Fibroblast of the conjunctiva (primary cell): ENCODE measurements around the gene RNF212.

Experiments
- DNase-seq: peaks from one replicate; pipeline ENCODE4 v3.0.0-alpha.2; 2010; ENCODE audit warnings: low read depth

Gene RNF212

GRCh38 chr4:1036095-1036494 is 77.3 kb downstream of the RNF212 start:
- no peak for DNase-seq

GRCh38 chr4:1035510-1035909 is 77.9 kb downstream of the RNF212 start:
- DNase-seq: no peak

- DNase-seq: peak; percentile 69
Measured at GRCh38 chr4:1033840-1034551, 79.4 kb downstream of the RNF212 start.

- DNase-seq: no peak
Measured at GRCh38 chr4:1032861-1033260, 80.5 kb downstream of the RNF212 start.

- no peak for DNase-seq
Measured at GRCh38 chr4:1031956-1032795, 81.2 kb downstream of the RNF212 start.

- DNase-seq: no peak
Measured at GRCh38 chr4:1031346-1031745, 82.0 kb downstream of the RNF212 start.

GRCh38 chr4:1030559-1030958 is 82.8 kb downstream of the RNF212 start:
- DNase-seq: no peak

- no peak for DNase-seq
Measured at GRCh38 chr4:1030031-1030430, 83.3 kb downstream of the RNF212 start.

GRCh38 chr4:1029529-1029928 is 83.8 kb downstream of the RNF212 start:
- no peak for DNase-seq

- DNase-seq: no peak
Measured at GRCh38 chr4:1028574-1029220, 84.7 kb downstream of the RNF212 start.

GRCh38 chr4:1027915-1028238 is 85.5 kb downstream of the RNF212 start:
- DNase-seq: no peak

- no peak for DNase-seq
Measured at GRCh38 chr4:1027219-1027914, 86.0 kb downstream of the RNF212 start.

GRCh38 chr4:1026115-1026514 is 87.2 kb downstream of the RNF212 start:
- no peak for DNase-seq

GRCh38 chr4:1024882-1025545 is 88.3 kb downstream of the RNF212 start:
- DNase-seq: no peak

- no peak for DNase-seq
Measured at GRCh38 chr4:1023895-1024740, 89.2 kb downstream of the RNF212 start.

- no peak for DNase-seq
Measured at GRCh38 chr4:1023075-1023640, 90.2 kb downstream of the RNF212 start.

GRCh38 chr4:1022739-1023066 is 90.7 kb downstream of the RNF212 start:
- DNase-seq: no peak

- DNase-seq: no peak
Measured at GRCh38 chr4:1022051-1022738, 91.2 kb downstream of the RNF212 start.
